K562 (cell line): ENCODE results near the gene STT3B. TPM values are rescaled to one million over a fixed set of nuclear protein-coding genes. Genes with fewer than 3 reads are reported as not detected.

Source experiments
- ATAC-seq: fragments of 200-7000 bp; cut with Tn5 transposase; 3 replicates; pipeline ENCODE4 v1.9.1; 2020; ENCODE audit warnings: moderate library complexity
- BruUV-seq: library from RNA; stranded (reverse); fragments of 400-500 nt; replicated peaks from 2 replicates; lab custom pipeline; 2021; lab: Mats Ljungman, UMichigan
- CTCF ChIA-PET: fragments of 300-600 bp; formaldehyde crosslinking; extraction: SDS; loops from one replicate; lab custom pipeline; 2021; ENCODE audit warnings: low intra/inter-chr PET ratio; lab: Yijun Ruan, JAX
- POLR2A ChIA-PET: fragments of 300-600, 350-650 bp; sonication (Branson Sonifier 250); formaldehyde crosslinking; extraction: SDS; loops from one replicate; lab custom pipeline; 2021; ENCODE audit warnings: antibody characterized with exemption, inconsistent platforms; lab: Yijun Ruan, JAX
- DNase-seq, 4 experiments: peaks; one replicate each; pipeline versions ENCODE4 v3.0.0 to v3.0.0-alpha.2; 2011 to 2018; ENCODE audit warnings: low spot score in 3 of 4, mixed read lengths in 3 of 4; ENCODE audit errors: extremely low read depth in 1 of 4
- FAIRE-seq: peaks from 2 replicates; lab custom pipeline; 2011; peaks lifted over from hg19 to GRCh38; lab: Jason Lieb, UNC
- H2AFZ ChIP-seq: 2 replicates; pipeline ENCODE4 v1.6.0; 2011; ENCODE audit warnings: low read depth, low read length, control low read depth, inconsistent platforms
- H3K27ac ChIP-seq: fragments of 200-600 bp; 3 replicates; pipeline ENCODE4 v1.8.0; 2011; ENCODE audit warnings: low read depth, mild to moderate bottlenecking, control low read depth, inconsistent platforms, low read length, moderate library complexity, mixed read lengths; ENCODE audit errors: extremely low read depth
- H3K27me3 ChIP-seq, 2 experiments: fragments of 300-600 bp in 1 of 2; 2 replicates in 1 of 2; 3 replicates in 1 of 2; pipeline versions ENCODE4 v1.6.0 to v1.8.0; 2011; ENCODE audit warnings: inconsistent platforms in 2 of 2, low read length in 2 of 2, mild to moderate bottlenecking in 1 of 2, mixed read lengths in 1 of 2, moderate library complexity in 1 of 2; ENCODE audit not compliant: control insufficient read depth in 2 of 2, insufficient read depth in 2 of 2
- H3K36me3 ChIP-seq: fragments of 300-600 bp; 3 replicates; pipeline ENCODE4 v1.8.0; 2011; ENCODE audit warnings: mild to moderate bottlenecking, low read length, inconsistent platforms; ENCODE audit not compliant: control insufficient read depth, insufficient read depth
- H3K4me1 ChIP-seq, 2 experiments: fragments of 200-600 bp in 1 of 2; replicated peaks in 1 of 2; 2 replicates in 1 of 2; 3 replicates in 1 of 2; pipeline versions ENCODE4 v1.5.1 to v1.8.0; 2011; ENCODE audit warnings: inconsistent platforms in 2 of 2, low read length in 2 of 2, mild to moderate bottlenecking in 1 of 2, mixed read lengths in 1 of 2, moderate library complexity in 1 of 2; ENCODE audit not compliant: control insufficient read depth in 2 of 2, insufficient read depth in 2 of 2
- H3K4me2 ChIP-seq: 2 replicates; pipeline ENCODE4 v1.6.1; 2011; ENCODE audit warnings: low read length, control low read depth, inconsistent platforms, mixed read lengths; ENCODE audit not compliant: insufficient read depth
- H3K4me3 ChIP-seq: fragments of 200-600 bp; sonication (generic), shearing (Covaris generic); 2 replicates; pipeline ENCODE4 v1.5.1; 2016; ENCODE audit warnings: control low read depth, inconsistent platforms
- H3K79me2 ChIP-seq: fragments of 200-600 bp; 3 replicates; pipeline ENCODE4 v1.8.0; 2011; ENCODE audit warnings: low read length, inconsistent platforms; ENCODE audit not compliant: control insufficient read depth, insufficient read depth
- H3K9ac ChIP-seq, 2 experiments: 2 replicates each; pipeline versions ENCODE4 v1.6.0 to v1.6.1; 2011; ENCODE audit warnings: low read depth in 2 of 2, low read length in 2 of 2, control low read depth in 1 of 2, inconsistent platforms in 1 of 2, mild to moderate bottlenecking in 1 of 2, mixed read lengths in 1 of 2; ENCODE audit not compliant: insufficient read depth in 1 of 2
- H3K9me1 ChIP-seq: one replicate; pipeline ENCODE4 v1.6.0; 2011; ENCODE audit warnings: inconsistent platforms, mild to moderate bottlenecking, low read length, moderate library complexity; ENCODE audit not compliant: control insufficient read depth, insufficient read depth
- H3K9me3 ChIP-seq: replicated peaks from 2 replicates; pipeline ENCODE4 v1.5.1; 2011; ENCODE audit warnings: low read depth, low read length, inconsistent platforms; ENCODE audit not compliant: control insufficient read depth, insufficient read depth
- H4K20me1 ChIP-seq: replicated peaks from 2 replicates; pipeline ENCODE4 v1.6.1; 2011; ENCODE audit warnings: low read length, inconsistent platforms, mixed read lengths; ENCODE audit not compliant: control insufficient read depth, insufficient read depth
- ELF1 ChIP-seq: fragments of 200-800 bp; sonication (Bioruptor generic); IDR thresholded peaks from 2 replicates; pipeline ENCODE4 v1.6.1; 2016; ENCODE audit warnings: missing genetic modification characterization, missing compliant biosample characterization
- FOXJ2 ChIP-seq: fragments of 200-800 bp; sonication (Bioruptor generic); IDR thresholded peaks from 2 replicates; pipeline ENCODE4 v1.6.1; 2016; ENCODE audit warnings: missing genetic modification characterization, missing compliant biosample characterization
- FOXP4 ChIP-seq: sonication (generic); formaldehyde crosslinking; IDR thresholded peaks from 2 replicates; pipeline ENCODE4 v1.8.0; 2022; ENCODE audit warnings: mild to moderate bottlenecking, missing genetic modification reagents, borderline replicate concordance
- HDAC3 ChIP-seq: fragments of 450-650 bp; IDR thresholded peaks from 2 replicates; pipeline ENCODE4 v1.6.1; 2018; ENCODE audit warnings: borderline replicate concordance, mild to moderate bottlenecking, moderate library complexity; ENCODE audit not compliant: partially characterized antibody
- HMGN3 ChIP-seq: IDR thresholded peaks from 2 replicates; pipeline ENCODE4 v1.6.1; 2011; ENCODE audit warnings: borderline replicate concordance, low read depth, mild to moderate bottlenecking, mixed read lengths, low read length; ENCODE audit not compliant: insufficient read length; ENCODE audit errors: extremely low read depth
- RHOXF2B ChIP-seq: fragments of 250-450 bp; sonication (Bioruptor Pico); conservative IDR thresholded peaks from 2 replicates; pipeline ENCODE4 v1.5.1; 2021
- SNAPC5 ChIP-seq: fragments of 250-450 bp; sonication (Bioruptor Pico); IDR thresholded peaks from 2 replicates; pipeline ENCODE4 v1.8.0; 2021; ENCODE audit warnings: moderate library complexity, mild to moderate bottlenecking, inconsistent platforms
- WGBS: fragments of 100-300 bp; shearing (Covaris generic); methylation state at CpG from one replicate; pipeline ENCODE4 v1.1.6; 2016; ENCODE audit warnings: low coverage, mixed read lengths; ENCODE audit not compliant: insufficient coverage; ENCODE audit errors: missing lambda C conversion rate; 5-methylcytosine and 5-hydroxymethylcytosine counted together
- in situ Hi-C: fragments of 300-500 bp; cut with MboI; formaldehyde crosslinking; loops from 4 replicates; pipeline ENCODE4 v1.15.0; 2018; ENCODE audit warnings: inconsistent platforms, mixed read lengths
- intact Hi-C: fragments of 100-400 bp; cut with micrococcal nuclease; formaldehyde crosslinking; loops from 2 replicates; pipeline ENCODE4 v1.14.2; 2022
- polyA plus RNA-seq, 8 experiments: library from polyadenylated mRNA; depleted of rRNA in 4 of 8; stranded (reverse) in 5 of 8; unstranded in 3 of 8; fragments of >200 nt; fragmentation: Nextera tagmentation in 2 of 8; fragmentation: Illumina TruSeq in 1 of 8; extraction: Ambion mirVana in 2 of 8; extraction: Trizol in 1 of 8; gene quantifications; 2 replicates each; pipeline versions ENCODE4 v1.2.1 to v1.2.3, GENCODE V29; 2011 to 2014; ENCODE audit warnings: inconsistent platforms in 1 of 8, missing spikeins in 1 of 8
- total RNA-seq, 7 experiments: library from RNA; depleted of rRNA in 6 of 7; stranded (reverse); fragments of >200 nt in 6 of 7; fragmentation: Illumina TruSeq in 2 of 7; extraction: Trizol in 2 of 7; gene quantifications; 2 replicates each; pipeline versions ENCODE4 v1.2.1 to v1.2.3, GENCODE V29; 2011 to 2021; ENCODE audit warnings: low replicate concordance in 1 of 7

Gene STT3B
- total and polyA plus RNA-seq, 9 of the 15 experiments (the other 6 are each of a cell fraction or from before 2014, with no cell fraction given): 22.4 to 147 (median 100) TPM

GRCh38 chr3:31530960-31531335 is 1.8 kb upstream of the STT3B start:
- ATAC-seq (no peak), DNase-seq (no peak), FAIRE-seq (no peak)
- H3K36me3 ChIP-seq: peaks cover 5% of the 10 kb centered on the region
- peaks cover 14 to 26% of the 10 kb centered on the region in 2 experiments for H3K4me1 ChIP-seq
- H3K4me3 ChIP-seq: peak overlapping the region; percentile 83
- peak overlapping the region in 1 of 2 experiments; percentile 99; a peak in 3 of 4 replicates for H3K9ac ChIP-seq
- in situ Hi-C loops (no loop called here), intact Hi-C loops (loop anchor here (2.0 to 5.0 kb wide), 3 partner anchors 44 to 166 kb away; no protein-coding TSS in a partner anchor)
- peak overlapping the region; percentile 97 for H3K27ac ChIP-seq
- peaks cover 19% of the 10 kb centered on the region for H4K20me1 ChIP-seq
- 1% methylated on average over 4 of the region's 4 CpGs for whole genome bisulfite sequencing
- CTCF ChIA-PET: interaction anchor here (0.6 kb wide), 1 partner anchor 965 kb away, joined by 4 read pairs; no protein-coding TSS in a partner anchor
- no peaks in the 10 kb centered on the region for H3K27me3 ChIP-seq
- H3K79me2 ChIP-seq: peaks cover 57% of the 10 kb centered on the region
- H3K9me3 ChIP-seq: no peaks in the 10 kb centered on the region
- peak overlapping the region; percentile 93 for H3K4me2 ChIP-seq
- POLR2A ChIA-PET: interaction anchor here (1.3 to 3.9 kb wide), 5 partner anchors 9 to 43 kb away, joined by 3 to 34 read pairs (median 10); no protein-coding TSS in a partner anchor
- peak overlapping the region; percentile 7; the same call in 1 of the 2 replicates for H2AFZ ChIP-seq
- H3K9me1 ChIP-seq: no peaks in the 10 kb centered on the region
- BruUV-seq: no TSS peak
- TF ChIP-seq SNAPC5 (CRISPR knock-in tag): no peak
- peak; percentile 3 for TF ChIP-seq HDAC3
- no peak for TF ChIP-seq FOXP4 (CRISPR knock-in tag)
- TF ChIP-seq RHOXF2B: no peak
- 0 out of 2 replicates have a peak, but pooled peaks have one; percentile 50 for TF ChIP-seq FOXJ2 (tag)
- TF ChIP-seq HMGN3: no peak
- TF ChIP-seq ELF1 (tag): 0 out of 2 replicates have a peak, but pooled peaks have one; percentile 49
